ENCODE measurements around the gene ATP6V0B. TPM values are rescaled to one million over a fixed set of nuclear protein-coding genes. Genes with fewer than 3 reads are reported as not detected.
A peak's percentile ranks its signal among the peaks of the same experiment; 100 is the strongest.

ATP6V0B gene
- total and polyA plus RNA-seq, 2 of the 13 experiments (the other 11 are each of a cell fraction or from before 2014, with no cell fraction given): 157 to 161 TPM

DNA sequence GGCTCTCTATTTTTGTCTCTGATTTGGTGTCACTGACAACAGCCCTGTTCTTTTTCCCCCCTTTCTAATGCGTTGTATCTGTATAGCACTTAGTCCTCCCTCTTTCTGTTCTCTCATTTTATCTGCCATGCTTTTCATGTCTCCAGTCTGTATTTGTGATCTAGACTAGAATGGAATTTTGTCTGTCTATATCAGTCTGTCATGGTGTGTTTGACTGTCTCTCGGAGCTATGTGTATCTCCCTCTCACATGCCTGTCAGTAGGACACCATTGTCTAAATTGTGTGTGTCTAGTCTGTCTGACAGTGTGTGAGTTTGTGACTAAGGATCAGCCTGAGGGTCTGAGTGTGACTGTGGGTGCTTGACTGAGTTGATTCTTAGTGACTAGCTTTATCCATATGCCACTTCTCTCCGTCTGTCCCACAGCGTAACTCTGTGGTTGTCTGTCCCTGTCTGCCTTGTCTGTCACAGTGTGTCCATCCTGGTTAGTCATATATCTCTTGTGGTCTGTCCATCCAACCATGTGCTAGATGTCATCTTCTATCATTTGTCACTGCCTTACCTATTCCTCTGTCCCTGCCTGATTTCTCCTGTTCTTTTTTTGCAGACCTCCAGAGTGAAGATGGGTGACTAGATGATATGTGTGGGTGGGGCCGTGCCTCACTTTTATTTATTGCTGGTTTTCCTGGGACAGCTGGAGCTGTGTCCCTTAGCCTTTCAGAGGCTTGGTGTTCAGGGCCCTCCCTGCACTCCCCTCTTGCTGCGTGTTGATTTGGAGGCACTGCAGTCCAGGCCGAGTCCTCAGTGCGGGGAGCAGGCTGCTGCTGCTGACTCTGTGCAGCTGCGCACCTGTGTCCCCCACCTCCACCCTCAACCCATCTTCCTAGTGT, 2.9 kb downstream of the ATP6V0B start:
- intact Hi-C loops (cut with micrococcal nuclease; ENCODE audit: unreplicated experiment) (no loop called here), in situ Hi-C loops (cut with HindIII; ENCODE audit: extremely low pct_ligation_motif_present, low pct_unique_long_range_greater_than_20kb) (no loop called here)
- CTCF ChIA-PET (ENCODE audit: low intra/inter-chr PET ratio, low total read pairs): no interaction called here
- Histone ChIP-seq H3K27me3 (ENCODE audit: control insufficient read depth in 1 of 2, insufficient read depth in 2 of 2, low read length in 2 of 2) (no peaks in the 10 kb centered on the region), H3K9me3 (ENCODE audit: low read length) (no peaks in the 10 kb centered on the region), H4K20me1 (ENCODE audit: insufficient read depth, low read length) (peaks cover 4% of the 10 kb centered on the region; the same call in 1 of the 2 replicates), H3K79me2 (ENCODE audit: insufficient read depth, low read length) (peaks cover 51% of the 10 kb centered on the region), H3K36me3 (replicated peaks in 1 of 2; ENCODE audit: control insufficient read depth in 1 of 2, insufficient read depth in 2 of 2, low read length in 2 of 2) (peaks cover 5 to 23% of the 10 kb centered on the region in 2 experiments), H3K4me2 (ENCODE audit: low read depth, low read length) (peak overlapping the region; percentile 81), H3K4me3 (replicated peaks in 1 of 3; ENCODE audit: insufficient read depth in 1 of 3, low read depth in 2 of 3, low read length in 3 of 3) (peak overlapping the region in 1 of 3 experiments; percentile 87; a peak in 2 of 6 replicates), H3K9ac (ENCODE audit: insufficient read depth, low read depth, low read length) (no peak overlapping the region; the same call in 1 of the 2 replicates), H3K4me1 (ENCODE audit: insufficient read depth, low read length) (peaks cover 71% of the 10 kb centered on the region), H2AFZ (ENCODE audit: low read length) (no peak overlapping the region), H3K27ac (ENCODE audit: extremely low read length, insufficient read depth, low read length) (peak overlapping the region; percentile 88)
- FAIRE-seq: no peak
- 54% methylated on average over 9 of the region's 9 CpGs for WGBS (ENCODE audit: low lambda C conversion rate)
- TF ChIP-seq SOX13 (IDR thresholded peaks at IDR 0.05) (no peak), SOX13 (CRISPR knock-in tag; conservative IDR thresholded peaks at IDR 0.05 in 1 of 2, IDR thresholded peaks at IDR 0.05 in 1 of 2) (no peak), ZNF564 (CRISPR knock-in tag; IDR thresholded peaks at IDR 0.05) (peak; percentile 24; the same call in 1 of the 2 replicates), MED1 (CRISPR knock-in tag; IDR thresholded peaks at IDR 0.05) (no peak), ZNF567 (CRISPR knock-in tag; IDR thresholded peaks at IDR 0.05; ENCODE audit: borderline replicate concordance) (no peak), SP140L (CRISPR knock-in tag; IDR thresholded peaks at IDR 0.05; ENCODE audit: borderline replicate concordance) (no peak), ZNF788 (CRISPR knock-in tag; IDR thresholded peaks at IDR 0.05; ENCODE audit: borderline replicate concordance) (no peak), KDM2A (CRISPR knock-in tag; IDR thresholded peaks at IDR 0.05; ENCODE audit: borderline replicate concordance, low read depth) (no peak), XRCC5 (optimal IDR thresholded peaks at IDR 0.05; ENCODE audit: low read length) (peak; percentile 41), MIER3 (CRISPR knock-in tag; IDR thresholded peaks at IDR 0.05; ENCODE audit: borderline replicate concordance) (0 out of 2 replicates have a peak, but pooled peaks have one; percentile 10), MZF1 (CRISPR knock-in tag; IDR thresholded peaks at IDR 0.05; ENCODE audit: borderline replicate concordance) (no peak), PPARG (CRISPR knock-in tag; conservative IDR thresholded peaks at IDR 0.05) (no peak), MXD4 (CRISPR knock-in tag; IDR thresholded peaks at IDR 0.05) (0 out of 2 replicates have a peak, but pooled peaks have one; percentile 7)
- TF ChIP-seq, protein P1, sequence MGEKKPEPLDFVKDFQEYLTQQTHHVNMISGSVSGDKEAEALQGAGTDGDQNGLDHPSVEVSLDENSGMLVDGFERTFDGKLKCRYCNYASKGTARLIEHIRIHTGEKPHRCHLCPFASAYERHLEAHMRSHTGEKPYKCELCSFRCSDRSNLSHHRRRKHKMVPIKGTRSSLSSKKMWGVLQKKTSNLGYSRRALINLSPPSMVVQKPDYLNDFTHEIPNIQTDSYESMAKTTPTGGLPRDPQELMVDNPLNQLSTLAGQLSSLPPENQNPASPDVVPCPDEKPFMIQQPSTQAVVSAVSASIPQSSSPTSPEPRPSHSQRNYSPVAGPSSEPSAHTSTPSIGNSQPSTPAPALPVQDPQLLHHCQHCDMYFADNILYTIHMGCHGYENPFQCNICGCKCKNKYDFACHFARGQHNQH (CRISPR knock-in tag; IDR thresholded peaks at IDR 0.05): 0 out of 2 replicates have a peak, but pooled peaks have one; percentile 27
- ATAC-seq: peak; percentile 18
- POLR2A ChIA-PET: interaction anchor here (0.7 to 2.4 kb wide), 13 partner anchors 8 to 328 kb away, joined by 3 to 32 read pairs (median 4); partner anchors contain the start of genes DPH2, IPO13, KDM4A and SLC6A9
- DNase-seq (ENCODE audit: low spot score): no peak
- BruUV-seq (replicated peaks): no TSS peak

Data from HepG2 (cell line).